GM21367 (cell line): Measurements from ENCODE around the gene CTBP1.

ENCODE experiments used
- ATAC-seq: cut with Tn5 transposase; IDR thresholded peaks from one replicate; pipeline ENCODE4 v1.9.1; 2021; ENCODE audit not compliant: unreplicated experiment

The CTBP1 gene

GRCh38 chr4:1225272-1226143 lies 23.4 kb downstream of the CTBP1 start:
- ATAC-seq: no peak

DNA sequence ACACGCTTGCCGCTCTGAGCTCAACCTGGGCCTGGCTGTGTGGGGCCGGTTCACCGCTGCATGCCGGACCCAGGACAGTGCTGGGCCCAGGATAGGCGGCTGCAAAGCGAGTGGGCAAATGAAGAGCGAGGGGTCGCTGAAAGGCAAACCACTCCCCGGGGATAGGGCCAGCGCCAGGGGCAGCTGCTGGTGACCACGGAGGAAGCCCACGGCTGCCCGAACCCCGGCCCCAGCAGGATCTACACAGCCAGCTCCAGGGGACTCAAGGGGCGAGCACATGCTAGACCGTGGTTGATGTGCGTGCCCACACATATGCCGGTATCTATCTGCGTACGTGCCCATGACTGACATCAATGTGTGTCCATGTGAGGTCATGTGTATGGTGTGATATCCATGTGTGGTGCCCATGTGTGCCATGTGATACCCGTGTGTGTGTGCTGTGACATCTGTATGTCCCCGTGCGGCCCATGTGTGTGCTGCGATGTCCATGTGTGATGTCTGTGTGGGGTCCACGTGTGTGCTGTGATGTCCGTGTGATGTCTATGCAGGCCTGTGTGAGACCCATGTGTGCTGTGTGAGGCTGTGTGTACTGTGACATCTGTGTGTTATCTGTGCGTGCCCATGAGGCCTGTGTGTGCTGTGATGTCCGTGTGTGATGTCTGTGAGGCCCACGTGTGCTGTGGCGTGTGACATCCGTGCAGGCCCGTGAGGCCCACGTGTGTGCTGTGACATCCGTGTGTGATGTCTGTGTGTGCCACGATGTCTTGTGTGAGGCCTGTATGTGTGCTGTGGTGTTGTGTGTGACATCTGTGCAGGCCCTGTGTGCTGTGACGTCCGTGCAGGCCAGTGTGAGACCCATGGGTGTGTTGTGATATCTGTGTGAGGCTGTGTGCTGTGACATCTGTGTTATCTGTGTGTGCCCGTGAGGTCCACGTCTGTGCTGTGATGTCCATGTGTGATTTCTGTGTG lies 24.8 kb downstream of the CTBP1 start:
- ATAC-seq: no peak

GRCh38 chr4:1222938-1223690 lies 25.8 kb downstream of the CTBP1 start:
- ATAC-seq: no peak

DNA sequence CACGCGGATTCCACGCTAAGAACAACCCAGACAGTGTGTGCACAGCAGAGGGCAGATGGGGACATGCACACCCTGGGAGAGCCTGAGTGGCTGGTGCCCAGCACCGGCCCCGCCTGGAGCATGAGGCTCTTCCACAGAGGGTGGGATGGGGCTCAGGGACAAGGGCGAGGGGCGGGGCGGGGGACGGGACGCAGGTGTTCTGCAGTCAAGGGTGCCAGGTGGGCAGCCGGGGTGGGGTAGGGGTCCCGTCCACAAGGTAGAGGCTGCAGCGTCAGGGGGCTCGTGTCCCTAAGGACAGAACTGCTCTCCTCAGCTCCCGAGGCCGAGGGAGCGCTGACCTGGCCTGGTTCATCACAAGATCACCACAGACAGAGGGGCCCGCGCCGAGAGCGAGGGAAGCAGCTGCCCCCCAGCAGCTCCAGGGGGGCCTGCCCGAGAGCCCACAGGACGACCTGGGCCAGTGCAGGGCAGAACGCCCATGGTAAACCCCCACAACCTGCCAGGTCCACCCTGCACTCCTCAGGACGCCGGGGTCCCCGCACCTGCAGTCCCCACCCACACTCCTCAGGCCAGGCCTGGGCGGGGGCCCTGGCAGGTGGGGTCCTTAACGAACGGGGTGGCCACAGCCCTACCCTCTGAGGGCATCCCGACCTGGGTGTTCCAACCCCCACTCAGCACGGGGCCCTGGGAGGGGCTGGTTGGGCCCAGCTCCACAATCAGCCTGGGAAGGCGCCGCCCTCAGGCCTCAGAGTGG lies 26.7 kb downstream of the CTBP1 start:
- no peak for ATAC-seq

DNA sequence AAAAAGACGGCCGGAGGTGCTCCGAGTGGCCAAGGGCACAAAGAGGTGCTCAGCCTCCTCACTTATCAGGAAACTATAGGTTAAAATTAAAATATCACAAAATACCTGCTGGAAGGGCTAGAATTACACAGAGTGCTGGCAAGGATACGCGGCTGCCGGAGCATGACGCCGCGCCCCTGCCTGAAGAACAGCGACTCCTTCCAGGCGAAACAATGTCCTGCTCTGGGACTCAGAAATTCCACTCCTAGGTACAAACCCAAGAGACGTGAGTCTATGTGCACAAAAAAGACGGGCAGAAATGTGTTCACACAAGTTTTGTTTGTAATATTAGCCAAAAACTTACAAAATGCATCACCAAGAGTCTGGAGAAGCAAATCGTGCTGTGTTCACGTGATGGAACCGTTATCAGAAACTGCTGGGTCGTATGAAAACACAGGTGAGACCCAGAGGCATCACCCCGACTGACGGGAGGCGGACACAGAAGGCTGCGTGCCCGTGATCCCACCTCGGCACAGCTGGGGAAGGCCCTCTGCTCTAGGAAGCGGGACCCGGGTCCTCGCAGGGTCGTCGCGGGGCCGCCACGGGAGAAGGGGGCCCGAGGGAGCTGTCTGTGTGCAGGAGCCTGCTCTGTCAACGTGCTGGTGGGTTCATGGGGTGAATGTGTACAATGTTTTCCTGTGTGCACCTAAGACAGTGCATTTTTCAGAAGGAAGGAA lies 27.6 kb downstream of the CTBP1 start:
- ATAC-seq: no peak

DNA sequence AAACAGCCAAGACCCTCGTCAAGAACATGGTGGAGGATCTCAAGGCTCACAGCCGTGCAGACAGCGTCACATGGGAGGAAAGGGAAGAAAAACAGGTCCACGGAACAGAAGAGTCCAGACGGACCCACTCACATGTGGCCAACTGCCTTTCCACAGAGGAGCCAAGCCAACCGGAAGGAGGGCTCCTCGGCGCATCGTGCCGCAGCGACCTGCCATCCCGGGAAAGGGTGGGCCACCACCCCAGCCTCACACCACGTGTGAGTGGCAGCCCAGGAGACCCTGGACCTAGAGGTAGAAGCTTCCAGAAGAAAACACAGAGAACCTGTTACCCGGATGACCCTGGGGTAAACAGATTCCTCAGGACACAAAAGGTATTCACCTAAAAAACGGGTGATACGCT lies 28.4 kb downstream of the CTBP1 start:
- no peak for ATAC-seq

- no peak for ATAC-seq
These were observed 29.4 kb downstream of the CTBP1 start for GRCh38 chr4:1219566-1219950.

- peak; percentile 52 for ATAC-seq
These were observed 30.0 kb downstream of the CTBP1 start for GRCh38 chr4:1218634-1219565.

GRCh38 chr4:1217366-1217765 lies 31.6 kb downstream of the CTBP1 start:
- no peak for ATAC-seq

DNA sequence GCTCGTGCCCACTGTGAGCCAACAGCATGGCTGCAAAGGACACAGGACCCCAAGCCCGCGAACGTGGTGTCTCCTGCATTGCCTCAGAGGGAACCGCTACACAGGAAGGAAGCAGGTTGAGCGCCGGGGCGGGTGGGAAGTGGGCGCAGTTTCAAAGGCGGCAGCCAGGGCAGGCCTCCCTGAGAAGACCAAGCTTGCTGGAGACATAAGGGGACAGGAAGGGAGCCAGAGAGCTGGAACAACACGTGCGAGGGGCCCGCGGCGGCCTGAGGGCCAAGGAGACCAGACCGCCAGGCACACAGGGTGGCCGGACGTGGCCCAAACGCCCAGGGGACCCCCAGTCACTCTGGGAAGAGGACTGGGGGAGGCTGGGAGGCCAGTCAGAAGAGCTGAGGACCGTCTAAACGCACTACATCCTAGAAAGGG lies 32.0 kb downstream of the CTBP1 start:
- ATAC-seq: no peak

DNA sequence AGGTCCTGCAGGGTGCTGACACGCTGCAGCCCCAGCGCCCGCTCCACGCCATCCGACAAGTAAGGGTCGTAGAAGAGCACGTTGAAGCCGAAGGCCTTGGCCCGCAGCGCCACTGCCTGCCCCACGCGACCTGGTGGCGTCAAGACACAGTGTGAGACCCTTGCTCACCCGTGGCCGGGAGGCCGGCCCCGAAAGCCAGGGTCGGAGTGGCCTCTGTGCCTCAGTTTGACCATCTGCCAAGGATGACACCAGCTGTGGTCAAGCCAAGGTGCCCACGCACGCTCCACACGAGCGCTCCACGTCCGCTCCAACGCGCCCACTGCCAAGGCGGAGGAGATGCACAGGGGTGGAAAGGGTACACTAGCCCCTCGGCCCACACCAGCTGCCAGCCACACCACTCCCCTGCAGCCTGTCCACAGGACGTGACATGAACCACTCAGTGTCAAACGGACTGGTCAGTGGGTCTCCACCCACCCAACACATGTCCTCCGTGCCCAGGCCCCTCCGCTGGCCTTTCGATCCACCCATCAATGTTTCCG lies 32.8 kb downstream of the CTBP1 start:
- no peak for ATAC-seq

DNA sequence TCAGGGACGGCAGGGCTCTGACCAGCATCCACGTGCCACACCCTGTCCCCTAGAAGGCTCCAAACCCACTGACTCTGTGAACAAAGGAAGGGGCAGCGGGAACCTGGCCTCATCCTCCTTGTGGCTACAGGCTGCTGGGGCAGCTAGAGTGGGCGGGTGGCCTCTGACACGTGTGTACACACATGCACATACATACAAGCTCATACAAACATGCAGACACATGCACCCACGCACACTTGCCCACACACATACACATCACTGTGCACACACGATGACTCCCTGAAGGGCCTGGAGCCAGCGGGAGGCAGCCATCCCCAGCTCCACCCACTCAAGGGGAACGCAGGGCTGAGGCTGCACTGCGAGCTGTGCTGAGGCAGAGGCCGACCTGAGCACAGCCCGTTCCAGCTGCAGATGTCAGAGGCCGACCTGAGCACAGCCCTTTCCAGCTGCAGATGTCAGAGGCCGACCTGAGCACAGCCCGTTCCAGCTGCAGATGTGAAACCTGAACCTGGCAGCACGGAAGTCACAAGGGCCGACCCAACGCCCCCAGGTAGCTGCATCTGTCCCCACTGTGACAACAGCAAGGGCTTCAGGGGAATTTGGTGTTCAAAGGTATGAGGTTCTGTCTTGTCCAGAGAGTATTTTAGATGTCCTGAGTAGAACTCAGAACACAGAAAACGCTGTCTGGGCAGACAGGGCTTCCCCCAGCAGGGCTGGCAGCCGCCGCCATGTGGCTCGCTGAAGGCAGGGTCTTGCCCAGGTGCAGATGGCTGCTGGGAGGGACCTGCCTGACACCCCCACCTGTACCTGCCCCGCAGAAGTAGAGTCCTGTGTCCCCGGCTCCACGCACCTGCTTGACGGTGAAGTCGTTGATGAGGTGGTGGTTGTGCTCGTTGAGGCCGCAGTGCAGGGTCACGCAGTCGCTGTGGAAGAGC lies 33.5 kb downstream of the CTBP1 start:
- peak; percentile 36 for ATAC-seq

DNA sequence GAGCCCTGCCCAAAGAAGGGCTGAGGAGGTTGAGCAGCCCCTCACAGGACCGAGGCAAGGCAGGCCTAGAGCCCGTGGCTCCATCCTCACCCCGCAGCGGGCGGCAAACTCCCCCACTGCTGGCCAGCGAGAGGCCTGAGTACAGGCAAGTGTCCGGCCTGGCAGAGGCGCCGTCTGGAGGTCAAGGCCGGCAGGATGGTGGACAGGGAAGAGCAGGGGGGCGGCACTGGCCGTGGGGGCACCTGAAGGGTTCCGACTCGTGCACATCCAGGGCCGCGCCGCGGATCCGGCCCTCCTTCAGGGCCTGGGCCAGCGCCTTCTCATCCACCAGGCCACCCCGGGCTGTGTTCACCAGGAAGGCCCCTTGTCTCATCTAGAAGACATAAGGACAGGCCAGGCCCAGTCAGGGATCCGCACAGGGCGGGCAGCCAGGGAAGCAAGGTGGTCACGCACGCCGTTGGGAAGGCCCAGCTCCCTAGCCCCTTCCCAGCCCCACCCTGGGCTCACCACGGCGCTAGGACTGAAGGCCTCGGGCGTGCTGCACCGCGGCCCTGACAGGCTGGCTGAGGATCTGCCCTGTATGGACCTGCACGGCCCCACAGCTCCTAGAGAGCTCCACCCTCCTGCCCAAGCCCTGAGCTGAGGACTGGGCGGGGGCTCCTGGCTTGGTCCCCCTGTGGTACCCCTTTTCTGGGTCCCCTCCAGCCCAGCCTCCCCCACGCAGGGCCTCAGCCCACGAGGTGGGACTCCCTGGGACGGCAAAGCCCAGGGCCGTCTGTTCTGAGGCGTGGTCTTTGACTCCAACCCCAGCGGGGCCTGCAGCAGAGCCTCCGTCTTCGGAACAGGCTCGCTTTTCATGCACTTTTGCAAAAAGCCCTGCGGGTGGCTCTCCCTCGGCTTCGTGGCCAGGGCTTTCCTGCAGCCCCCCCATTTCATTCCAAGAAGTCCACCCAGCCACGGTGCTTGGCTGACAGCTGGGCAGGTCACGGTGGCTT lies 34.5 kb downstream of the CTBP1 start:
- no peak for ATAC-seq

DNA sequence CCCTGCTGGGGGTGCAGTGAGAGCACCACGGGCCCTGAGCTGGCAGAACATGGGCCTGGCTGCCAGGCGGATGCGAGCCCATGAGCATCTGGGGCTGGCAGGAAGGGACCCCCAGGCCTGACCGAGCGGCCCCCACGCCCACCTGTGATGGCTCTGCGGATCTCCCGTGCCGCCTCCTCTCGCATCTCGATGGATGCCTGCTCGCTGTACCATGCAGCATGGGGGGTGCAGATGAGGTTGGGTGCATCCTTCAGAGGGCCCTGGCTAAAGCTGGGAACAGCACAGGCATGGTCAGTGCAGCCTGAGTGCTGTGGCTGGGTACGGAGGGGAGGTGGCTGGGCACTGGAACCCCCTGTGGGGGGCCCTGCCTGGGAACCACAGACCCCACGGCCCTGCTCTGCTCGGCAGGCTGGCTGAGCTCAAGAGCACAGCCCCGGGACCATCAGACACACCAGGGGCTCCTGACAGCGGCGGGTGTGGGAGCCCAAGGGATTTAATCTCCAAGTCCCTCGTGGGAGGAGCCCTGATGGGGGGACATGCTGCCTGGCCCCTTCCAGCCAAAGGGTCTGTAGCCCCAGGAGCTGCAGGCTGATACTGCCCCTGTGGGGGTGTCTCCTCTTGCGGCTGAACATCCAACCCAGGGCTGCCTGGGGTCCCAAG lies 35.5 kb downstream of the CTBP1 start:
- ATAC-seq: no peak

DNA sequence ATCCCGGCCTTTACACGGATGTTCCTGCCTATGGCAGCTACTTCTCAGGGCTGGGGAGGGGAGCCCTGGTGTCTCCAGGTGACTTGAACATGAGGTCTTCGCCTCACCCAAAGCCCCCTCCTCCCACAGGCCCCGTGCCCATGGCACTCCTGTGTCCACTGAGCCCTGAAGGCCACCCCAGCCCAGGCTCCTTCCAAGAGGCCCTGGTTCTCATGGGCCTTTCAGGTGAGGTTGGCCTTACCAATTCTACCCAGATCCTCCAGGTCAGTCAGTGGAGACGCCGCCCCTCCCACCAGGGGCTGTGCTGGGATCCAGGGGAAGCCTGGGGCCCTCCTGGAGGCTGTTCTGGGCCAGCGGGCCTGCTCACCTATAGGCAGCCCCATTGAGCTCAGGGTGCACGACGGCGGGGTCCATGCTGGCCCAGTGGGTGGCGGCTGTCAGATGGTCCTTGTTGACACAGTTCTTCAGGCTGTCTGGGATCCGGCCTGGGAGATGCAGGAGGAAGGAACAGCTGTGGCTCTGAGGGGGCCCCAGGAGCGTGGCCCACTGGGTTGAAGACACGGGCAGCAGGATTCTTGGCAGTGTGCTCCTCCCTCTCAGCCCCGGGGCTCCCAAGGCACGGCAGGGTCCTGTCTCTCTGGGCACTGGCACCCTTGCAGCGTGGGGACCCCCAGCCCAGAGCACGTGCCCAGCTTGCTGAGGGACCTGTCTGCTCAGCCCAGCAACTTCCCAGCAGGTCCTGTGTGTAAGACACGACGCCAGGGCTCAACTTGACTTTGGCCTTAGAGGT lies 36.2 kb downstream of the CTBP1 start:
- no peak for ATAC-seq
